A549 (cell line): ENCODE data around the gene BATF. TPM values are rescaled to one million over a fixed set of nuclear protein-coding genes. Genes with fewer than 3 reads are reported as not detected.

Source experiments
- ATAC-seq, 2 experiments: fragments of 200-7000 bp in 1 of 2; fragments of >200 bp in 1 of 2; cut with Nextera tagmentation in 1 of 2; cut with Tn5 transposase in 1 of 2; 3 replicates each; pipeline versions ENCODE4 v1.8.0 to v1.9.1; 2018 to 2020; ENCODE audit warnings: mild to moderate bottlenecking in 1 of 2, moderate library complexity in 1 of 2
- CTCF ChIA-PET: fragments of 300-600 bp; sonication (Branson Sonifier 250); formaldehyde crosslinking; extraction: SDS; loops from one replicate; lab custom pipeline; 2021; ENCODE audit warnings: antibody characterized with exemption, inconsistent platforms; lab: Yijun Ruan, JAX
- POLR2A ChIA-PET: fragments of 350-600 bp; formaldehyde crosslinking; extraction: SDS; loops from one replicate; lab custom pipeline; 2021; ENCODE audit warnings: antibody characterized with exemption, inconsistent platforms; lab: Yijun Ruan, JAX
- DNase-seq, 2 experiments: peaks; one replicate each; pipeline versions ENCODE4 v3.0.0 to v3.0.0-alpha.2; 2011 to 2016; ENCODE audit warnings: low read depth in 1 of 2, low spot score in 1 of 2
- FAIRE-seq: peaks from 2 replicates; lab custom pipeline; 2011; peaks lifted over from hg19 to GRCh38; lab: Jason Lieb, UNC
- H3K27ac ChIP-seq, 2 experiments: fragments of >200 bp; sonication (Bioruptor Twin); formaldehyde crosslinking; 3 replicates each; pipeline ENCODE4 v1.5.1; 2016 to 2017
- H3K4me1 ChIP-seq: fragments of >200 bp; sonication (Bioruptor Twin); formaldehyde crosslinking; 3 replicates; pipeline ENCODE4 v1.6.1; 2016
- H3K4me2 ChIP-seq: fragments of >200 bp; sonication (Bioruptor Twin); formaldehyde crosslinking; 3 replicates; pipeline ENCODE4 v1.6.1; 2016
- H3K4me3 ChIP-seq: fragments of >200 bp; sonication (Bioruptor Twin); formaldehyde crosslinking; 3 replicates; pipeline ENCODE4 v1.5.1; 2016
- H3K9me3 ChIP-seq: fragments of >200 bp; sonication (Bioruptor Twin); formaldehyde crosslinking; 3 replicates; pipeline ENCODE4 v1.6.1; 2016
- CBX2 ChIP-seq: fragments of 200-600 bp; sonication (generic); IDR thresholded peaks from 2 replicates; pipeline ENCODE4 v1.6.1; 2016; ENCODE audit warnings: low read depth, mild to moderate bottlenecking, borderline replicate concordance
- CBX8 ChIP-seq: fragments of 200-600 bp; sonication (generic); IDR thresholded peaks from 2 replicates; pipeline ENCODE4 v1.6.1; 2016
- CEBPB ChIP-seq, 2 experiments: fragments of >200 bp in 1 of 2; sonication (Bioruptor Twin) in 1 of 2; formaldehyde crosslinking in 1 of 2; IDR thresholded peaks; 2 replicates each; pipeline ENCODE4 v1.6.1; 2012 to 2016
- CHD4 ChIP-seq: fragments of 200-600 bp; sonication (generic); IDR thresholded peaks from 2 replicates; pipeline ENCODE4 v1.6.1; 2016; ENCODE audit warnings: antibody characterized with exemption, mild to moderate bottlenecking, borderline replicate concordance
- EHF ChIP-seq: fragments of 250-450 bp; sonication (Bioruptor Pico); IDR thresholded peaks from 2 replicates; pipeline ENCODE4 v1.5.0; 2020; ENCODE audit warnings: mild to moderate bottlenecking
- EHMT2 ChIP-seq: fragments of 200-600 bp; sonication (generic); IDR thresholded peaks from 2 replicates; pipeline ENCODE4 v1.6.1; 2016; ENCODE audit warnings: antibody characterized with exemption, low read depth, mild to moderate bottlenecking, moderate library complexity
- FOXS1 ChIP-seq: fragments of 250-450 bp; sonication (Bioruptor Pico); IDR thresholded peaks from 2 replicates; pipeline ENCODE4 v1.5.0; 2020; ENCODE audit warnings: mild to moderate bottlenecking, moderate library complexity
- HEYL ChIP-seq: fragments of 250-450 bp; sonication (Bioruptor Pico); IDR thresholded peaks from 2 replicates; pipeline ENCODE4 v1.8.0; 2021; ENCODE audit warnings: mild to moderate bottlenecking, moderate library complexity
- HOXA7 ChIP-seq: fragments of 250-450 bp; sonication (Bioruptor Pico); IDR thresholded peaks from 2 replicates; pipeline ENCODE4 v1.5.0; 2020; ENCODE audit warnings: mild to moderate bottlenecking, moderate library complexity
- HOXB13 ChIP-seq: fragments of 250-450 bp; sonication (Bioruptor Pico); IDR thresholded peaks from 2 replicates; pipeline ENCODE4 v1.5.0; 2020; ENCODE audit warnings: low read depth, mild to moderate bottlenecking, moderate library complexity
- HOXB5 ChIP-seq: fragments of 250-450 bp; sonication (Bioruptor Pico); IDR thresholded peaks from 2 replicates; pipeline ENCODE4 v1.5.0; 2020; ENCODE audit warnings: mild to moderate bottlenecking, moderate library complexity
- JUN ChIP-seq, 2 experiments: fragments of >200 bp; sonication (Bioruptor Twin); formaldehyde crosslinking; IDR thresholded peaks; 2 replicates in 1 of 2; 3 replicates in 1 of 2; pipeline ENCODE4 v1.6.1; 2016 to 2017
- JUNB ChIP-seq: fragments of >200 bp; sonication (Bioruptor Twin); formaldehyde crosslinking; IDR thresholded peaks from 2 replicates; pipeline ENCODE4 v1.6.1; 2016
- KDM5A ChIP-seq: fragments of 200-600 bp; sonication (generic); IDR thresholded peaks from 2 replicates; pipeline ENCODE4 v1.6.1; 2016; ENCODE audit warnings: antibody characterized with exemption, mild to moderate bottlenecking
- MAZ ChIP-seq: fragments of 150-350 bp; IDR thresholded peaks from 2 replicates; pipeline ENCODE4 v1.6.1; 2014; ENCODE audit warnings: antibody characterized with exemption, low read depth, low read length, borderline replicate concordance
- NFE2L2 ChIP-seq: fragments of 150-350 bp; conservative IDR thresholded peaks from 2 replicates; pipeline ENCODE4 v1.6.1; 2014; ENCODE audit warnings: low read length
- NPAS2 ChIP-seq: fragments of 250-450 bp; sonication (Bioruptor Pico); IDR thresholded peaks from 2 replicates; pipeline ENCODE4 v1.8.0; 2022; ENCODE audit warnings: mild to moderate bottlenecking, moderate library complexity, borderline replicate concordance
- POLR2A ChIP-seq: IDR thresholded peaks from 2 replicates; pipeline ENCODE4 v1.6.1; 2012; ENCODE audit warnings: mild to moderate bottlenecking, low read length
- RCOR1 ChIP-seq: fragments of 150-350 bp; IDR thresholded peaks from 2 replicates; pipeline ENCODE4 v1.6.1; 2014; ENCODE audit warnings: antibody characterized with exemption, low read length, low read depth
- RFX5 ChIP-seq: fragments of 450-650 bp; IDR thresholded peaks from 2 replicates; pipeline ENCODE4 v1.7.1; 2014; ENCODE audit warnings: antibody characterized with exemption, mild to moderate bottlenecking, moderate library complexity
- ZC3H11A ChIP-seq: fragments of 450-650 bp; IDR thresholded peaks from 2 replicates; pipeline ENCODE4 v1.6.1; 2014; ENCODE audit warnings: antibody characterized with exemption, mild to moderate bottlenecking
- ZNF302 ChIP-seq: fragments of 250-450 bp; sonication (Bioruptor Pico); IDR thresholded peaks from 2 replicates; pipeline ENCODE4 v1.9.0; 2021; ENCODE audit warnings: inconsistent platforms, mild to moderate bottlenecking, moderate library complexity
- ZSCAN20 ChIP-seq: fragments of 250-450 bp; sonication (Bioruptor Pico); IDR thresholded peaks from 2 replicates; pipeline ENCODE4 v1.8.0; 2022; ENCODE audit warnings: mild to moderate bottlenecking, moderate library complexity
- WGBS: methylation state at CpG from one replicate; pipeline ENCODE4 v1.1.6; 2017; ENCODE audit errors: missing lambda C conversion rate; 5-methylcytosine and 5-hydroxymethylcytosine counted together
- polyA plus RNA-seq, 4 experiments: library from polyadenylated mRNA; depleted of rRNA in 3 of 4; stranded (reverse); fragments of >200 nt; fragmentation: RNase III in 1 of 4; extraction: RNeasy Plus Mini Kit Qiagen cat#74134 plus additional on column Dnase treatment in 1 of 4; gene quantifications; 2 replicates in 3 of 4; 3 replicates in 1 of 4; pipeline ENCODE4 v1.2.3, GENCODE V29; 2011 to 2017
- TF ChIP-seq, protein P1 (sequence below): fragments of 250-450 bp; sonication (Bioruptor Pico); IDR thresholded peaks from 2 replicates; pipeline ENCODE4 v1.5.0; 2020; ENCODE audit warnings: low read depth, mild to moderate bottlenecking, moderate library complexity
- TF ChIP-seq, protein P2 (sequence below): fragments of >200 bp; sonication (Bioruptor Twin); formaldehyde crosslinking; IDR thresholded peaks from 2 replicates; pipeline ENCODE4 v1.6.1; 2016
- TF ChIP-seq, protein P3 (sequence below): IDR thresholded peaks from 2 replicates; pipeline ENCODE4 v1.6.1; 2012
- TF ChIP-seq, protein P4 (sequence below): fragments of >200 bp; sonication (Bioruptor Twin); formaldehyde crosslinking; IDR thresholded peaks from 3 replicates; pipeline ENCODE4 v1.6.1; 2016

The BATF gene
- polyA plus RNA-seq, 2 of the 4 experiments (the other 2 are of a cell fraction) = not detected

DNA sequence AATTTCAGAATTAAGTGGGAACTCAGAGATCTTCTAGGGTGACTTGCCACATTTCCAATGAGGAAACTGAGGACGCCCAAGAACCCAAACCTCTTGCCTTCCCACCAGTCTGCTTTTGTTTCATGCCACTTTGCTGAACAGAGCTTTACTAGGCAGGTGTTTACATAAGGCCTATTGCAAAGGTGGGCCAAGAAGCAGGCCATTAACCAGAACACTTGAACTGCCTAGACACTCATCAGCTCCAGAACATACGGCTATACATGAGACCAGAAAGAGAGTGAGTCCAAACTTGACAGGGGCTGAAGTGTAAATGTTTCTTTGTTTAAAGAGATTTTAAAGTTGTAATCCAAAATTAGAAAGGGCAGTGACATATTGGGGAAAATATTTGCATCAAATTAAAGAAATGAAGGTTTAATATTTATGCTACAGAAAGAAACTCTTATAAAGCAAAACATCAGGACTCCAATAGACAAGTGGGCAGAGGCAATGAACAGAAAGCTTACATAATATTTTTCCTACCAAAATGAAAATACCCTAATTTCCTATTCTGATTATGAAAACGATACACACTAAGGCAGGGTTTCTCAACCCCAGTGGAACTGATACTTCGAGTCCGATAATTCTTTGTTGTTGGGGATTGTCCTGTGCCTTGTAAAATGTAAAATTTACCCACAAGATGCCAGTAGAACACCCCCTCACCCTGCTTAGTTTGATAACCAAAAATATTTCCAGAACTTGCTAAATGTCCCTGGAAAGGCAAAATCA lies 11.7 kb downstream of the BATF start:
- no peak for FAIRE-seq
- POLR2A ChIA-PET = no interaction called here
- DNase-seq = no peak

DNA sequence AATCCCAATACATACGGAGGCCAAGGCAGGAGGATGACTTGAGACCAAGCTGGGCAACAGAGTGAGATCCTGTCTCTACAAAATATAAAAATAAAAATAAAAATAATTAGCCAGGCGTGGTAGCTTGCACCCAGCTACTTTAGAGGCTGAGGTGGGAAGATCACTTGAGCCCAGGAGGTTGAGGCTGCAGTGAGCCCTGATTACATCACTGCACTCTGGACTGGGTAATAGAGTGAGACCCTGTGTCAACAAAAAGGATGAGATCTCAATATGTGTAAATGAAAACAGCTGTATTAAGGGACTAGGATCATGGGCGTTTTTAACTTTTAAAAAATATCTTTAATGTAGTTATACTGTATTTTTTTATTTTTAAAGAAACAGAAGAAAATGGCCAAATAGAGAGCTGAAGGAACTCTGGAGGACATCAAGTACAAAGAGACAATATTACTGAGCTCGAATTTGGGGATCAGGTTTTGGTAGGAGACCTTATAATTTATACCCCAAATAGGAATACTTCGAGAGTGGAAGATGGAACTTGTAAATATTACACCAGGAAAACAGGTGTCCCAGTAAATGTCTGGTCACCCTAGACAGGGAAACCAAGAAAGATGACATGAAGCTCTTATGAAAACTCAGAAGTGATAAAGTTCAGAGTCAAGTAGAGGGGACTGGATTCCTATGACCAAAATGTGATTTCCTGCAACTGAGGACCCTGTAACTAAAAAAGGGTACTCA lies 13.1 kb downstream of the BATF start:
- H3K4me3 ChIP-seq = no peak overlapping the region
- peak; percentile 80; the same call in 1 of the 2 replicates for TF ChIP-seq HEYL (CRISPR knock-in tag)
- TF ChIP-seq, protein P1, sequence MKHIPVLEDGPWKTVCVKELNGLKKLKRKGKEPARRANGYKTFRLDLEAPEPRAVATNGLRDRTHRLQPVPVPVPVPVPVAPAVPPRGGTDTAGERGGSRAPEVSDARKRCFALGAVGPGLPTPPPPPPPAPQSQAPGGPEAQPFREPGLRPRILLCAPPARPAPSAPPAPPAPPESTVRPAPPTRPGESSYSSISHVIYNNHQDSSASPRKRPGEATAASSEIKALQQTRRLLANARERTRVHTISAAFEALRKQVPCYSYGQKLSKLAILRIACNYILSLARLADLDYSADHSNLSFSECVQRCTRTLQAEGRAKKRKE = peak; percentile 83; the same call in 1 of the 2 replicates
- peak; percentile 51; the same call in 1 of the 2 replicates for TF ChIP-seq HOXB5 (CRISPR knock-in tag)
- TF ChIP-seq, protein P2, sequence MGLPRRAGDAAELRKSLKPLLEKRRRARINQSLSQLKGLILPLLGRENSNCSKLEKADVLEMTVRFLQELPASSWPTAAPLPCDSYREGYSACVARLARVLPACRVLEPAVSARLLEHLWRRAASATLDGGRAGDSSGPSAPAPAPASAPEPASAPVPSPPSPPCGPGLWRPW = no peak
- no peak for TF ChIP-seq CBX2
- TF ChIP-seq, protein P3, sequence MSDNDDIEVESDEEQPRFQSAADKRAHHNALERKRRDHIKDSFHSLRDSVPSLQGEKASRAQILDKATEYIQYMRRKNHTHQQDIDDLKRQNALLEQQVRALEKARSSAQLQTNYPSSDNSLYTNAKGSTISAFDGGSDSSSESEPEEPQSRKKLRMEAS = no peak
- TF ChIP-seq RCOR1 = no peak
- no peak; the same call in 1 of the 2 replicates for TF ChIP-seq ZNF302 (CRISPR knock-in tag)
- TF ChIP-seq RFX5 = no peak
- TF ChIP-seq CHD4 = no peak
- no peak for TF ChIP-seq NFE2L2
- TF ChIP-seq CBX8 = no peak
- TF ChIP-seq EHF (CRISPR knock-in tag) = peak; percentile 82; the same call in 1 of the 2 replicates
- TF ChIP-seq HOXA7 (CRISPR knock-in tag) = 0 out of 2 replicates have a peak, but pooled peaks have one; percentile 68
- TF ChIP-seq ZSCAN20 (CRISPR knock-in tag) = no peak; the same call in 1 of the 2 replicates
- no peak for TF ChIP-seq CEBPB (IDR thresholded peaks at IDR 0.05)
- TF ChIP-seq KDM5A = no peak
- 0 out of 2 replicates have a peak, but pooled peaks have one; percentile 60 for TF ChIP-seq FOXS1 (CRISPR knock-in tag)
- no peak for TF ChIP-seq JUN (IDR thresholded peaks at IDR 0.05)
- TF ChIP-seq HOXB13 (CRISPR knock-in tag) = peak; percentile 51; the same call in 1 of the 2 replicates
- TF ChIP-seq ZC3H11A = no peak
- TF ChIP-seq JUNB = no peak
- TF ChIP-seq NPAS2 (CRISPR knock-in tag) = no peak
- TF ChIP-seq POLR2A = no peak
- no peak for TF ChIP-seq EHMT2
- TF ChIP-seq, protein P4, sequence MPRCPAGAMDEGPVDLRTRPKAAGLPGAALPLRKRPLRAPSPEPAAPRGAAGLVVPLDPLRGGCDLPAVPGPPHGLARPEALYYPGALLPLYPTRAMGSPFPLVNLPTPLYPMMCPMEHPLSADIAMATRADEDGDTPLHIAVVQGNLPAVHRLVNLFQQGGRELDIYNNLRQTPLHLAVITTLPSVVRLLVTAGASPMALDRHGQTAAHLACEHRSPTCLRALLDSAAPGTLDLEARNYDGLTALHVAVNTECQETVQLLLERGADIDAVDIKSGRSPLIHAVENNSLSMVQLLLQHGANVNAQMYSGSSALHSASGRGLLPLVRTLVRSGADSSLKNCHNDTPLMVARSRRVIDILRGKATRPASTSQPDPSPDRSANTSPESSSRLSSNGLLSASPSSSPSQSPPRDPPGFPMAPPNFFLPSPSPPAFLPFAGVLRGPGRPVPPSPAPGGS = no peak
- no peak for TF ChIP-seq MAZ
- TF ChIP-seq, all 56 proteins: peak for 7
- Histone ChIP-seq H3K4me2 (peak overlapping the region; percentile 69), H3K9me3 (no peaks in the 10 kb centered on the region), H3K4me1 (peaks cover 60% of the 10 kb centered on the region), H3K27ac (peak overlapping the region; percentile 89 to 96)
- CTCF ChIA-PET = interaction anchor here (0.7 to 5.0 kb wide), 12 partner anchors 16 to 232 kb away, joined by 3 to 35 read pairs (median 4); no protein-coding TSS in a partner anchor
- no peak for DNase-seq
- peak; percentile 26 to 36 for ATAC-seq
- FAIRE-seq = no peak
- WGBS = 28% methylated on average over 5 of the region's 5 CpGs
- POLR2A ChIA-PET = interaction anchor here (0.6 kb wide), 1 partner anchor 25 kb away, joined by 3 read pairs; no protein-coding TSS in a partner anchor

More for the DNA sequence above, 11.7 kb downstream of the BATF start:
- CTCF ChIA-PET = interaction anchor here (0.9 to 5.0 kb wide), 9 partner anchors 11 to 226 kb away, joined by 3 to 35 read pairs (median 4); no protein-coding TSS in a partner anchor
- Histone ChIP-seq H3K9me3 (no peaks in the 10 kb centered on the region), H3K4me2 (no peak overlapping the region; the same call in 2 of the 3 replicates), H3K27ac (peak overlapping the region; percentile 89 to 96)
- TF ChIP-seq, protein P1 = 0 out of 2 replicates have a peak, but pooled peaks have one; percentile 50
- no peak for TF ChIP-seq NFE2L2
- TF ChIP-seq, all 56 proteins: peak for 1
- H3K4me1 ChIP-seq = peaks cover 63% of the 10 kb centered on the region
- no peak overlapping the region for H3K4me3 ChIP-seq
- WGBS = 79% methylated on average over 5 of the region's 5 CpGs
- ATAC-seq = no peak
